A549 (cell line): Measurements from ENCODE around the gene EHD3. TPM values are rescaled to one million over a fixed set of nuclear protein-coding genes. Genes with fewer than 3 reads are reported as not detected.

Experiments
- ATAC-seq, 2 experiments: fragments of 200-7000 bp in 1 of 2; fragments of >200 bp in 1 of 2; cut with Nextera tagmentation in 1 of 2; cut with Tn5 transposase in 1 of 2; 3 replicates each; pipeline versions ENCODE4 v1.8.0 to v1.9.1; 2018 to 2020; ENCODE audit warnings: mild to moderate bottlenecking in 1 of 2, moderate library complexity in 1 of 2
- CTCF ChIA-PET: fragments of 300-600 bp; sonication (Branson Sonifier 250); formaldehyde crosslinking; extraction: SDS; loops from one replicate; lab custom pipeline; 2021; ENCODE audit warnings: antibody characterized with exemption, inconsistent platforms; lab: Yijun Ruan, JAX
- POLR2A ChIA-PET: fragments of 350-600 bp; formaldehyde crosslinking; extraction: SDS; loops from one replicate; lab custom pipeline; 2021; ENCODE audit warnings: antibody characterized with exemption, inconsistent platforms; lab: Yijun Ruan, JAX
- DNase-seq, 2 experiments: peaks; one replicate each; pipeline versions ENCODE4 v3.0.0 to v3.0.0-alpha.2; 2011 to 2016; ENCODE audit warnings: low read depth in 1 of 2, low spot score in 1 of 2
- FAIRE-seq: peaks from 2 replicates; lab custom pipeline; 2011; peaks lifted over from hg19 to GRCh38; lab: Jason Lieb, UNC
- H3K27ac ChIP-seq, 2 experiments: fragments of >200 bp; sonication (Bioruptor Twin); formaldehyde crosslinking; 3 replicates each; pipeline ENCODE4 v1.5.1; 2016 to 2017
- H3K4me1 ChIP-seq: fragments of >200 bp; sonication (Bioruptor Twin); formaldehyde crosslinking; 3 replicates; pipeline ENCODE4 v1.6.1; 2016
- H3K4me2 ChIP-seq: fragments of >200 bp; sonication (Bioruptor Twin); formaldehyde crosslinking; 3 replicates; pipeline ENCODE4 v1.6.1; 2016
- H3K4me3 ChIP-seq: fragments of >200 bp; sonication (Bioruptor Twin); formaldehyde crosslinking; 3 replicates; pipeline ENCODE4 v1.5.1; 2016
- H3K9me3 ChIP-seq: fragments of >200 bp; sonication (Bioruptor Twin); formaldehyde crosslinking; 3 replicates; pipeline ENCODE4 v1.6.1; 2016
- CBX2 ChIP-seq: fragments of 200-600 bp; sonication (generic); IDR thresholded peaks from 2 replicates; pipeline ENCODE4 v1.6.1; 2016; ENCODE audit warnings: low read depth, mild to moderate bottlenecking, borderline replicate concordance
- CEBPB ChIP-seq, 2 experiments: fragments of >200 bp in 1 of 2; sonication (Bioruptor Twin) in 1 of 2; formaldehyde crosslinking in 1 of 2; IDR thresholded peaks; 2 replicates each; pipeline ENCODE4 v1.6.1; 2012 to 2016
- CHD2 ChIP-seq: fragments of 150-350 bp; IDR thresholded peaks from 2 replicates; pipeline ENCODE4 v1.6.1; 2014; ENCODE audit warnings: low read length; ENCODE audit not compliant: partially characterized antibody
- ESRRA ChIP-seq: fragments of 150-350 bp; IDR thresholded peaks from 2 replicates; pipeline ENCODE4 v1.6.1; 2014; ENCODE audit warnings: mild to moderate bottlenecking, low read length, borderline replicate concordance
- FOSB ChIP-seq: fragments of 250-450 bp; sonication (Bioruptor Pico); IDR thresholded peaks from 2 replicates; pipeline ENCODE4 v1.5.0; 2020; ENCODE audit warnings: mild to moderate bottlenecking, moderate library complexity
- FOSL2 ChIP-seq, 2 experiments: fragments of 450-650 bp in 1 of 2; fragments of >200 bp in 1 of 2; sonication (Bioruptor Twin) in 1 of 2; formaldehyde crosslinking; IDR thresholded peaks; 2 replicates each; pipeline versions ENCODE4 v1.5.0 to v1.6.1; 2016 to 2020; ENCODE audit warnings: mild to moderate bottlenecking in 1 of 2, moderate library complexity in 1 of 2
- FOXS1 ChIP-seq: fragments of 250-450 bp; sonication (Bioruptor Pico); IDR thresholded peaks from 2 replicates; pipeline ENCODE4 v1.5.0; 2020; ENCODE audit warnings: mild to moderate bottlenecking, moderate library complexity
- GATA3 ChIP-seq: IDR thresholded peaks from 2 replicates; pipeline ENCODE4 v1.6.1; 2012; ENCODE audit warnings: borderline replicate concordance
- HDAC2 ChIP-seq: fragments of 200-600 bp; sonication (generic); IDR thresholded peaks from 2 replicates; pipeline ENCODE4 v1.6.1; 2016
- HEYL ChIP-seq: fragments of 250-450 bp; sonication (Bioruptor Pico); IDR thresholded peaks from 2 replicates; pipeline ENCODE4 v1.8.0; 2021; ENCODE audit warnings: mild to moderate bottlenecking, moderate library complexity
- HOXA7 ChIP-seq: fragments of 250-450 bp; sonication (Bioruptor Pico); IDR thresholded peaks from 2 replicates; pipeline ENCODE4 v1.5.0; 2020; ENCODE audit warnings: mild to moderate bottlenecking, moderate library complexity
- HOXB13 ChIP-seq: fragments of 250-450 bp; sonication (Bioruptor Pico); IDR thresholded peaks from 2 replicates; pipeline ENCODE4 v1.5.0; 2020; ENCODE audit warnings: low read depth, mild to moderate bottlenecking, moderate library complexity
- JUNB ChIP-seq: fragments of >200 bp; sonication (Bioruptor Twin); formaldehyde crosslinking; IDR thresholded peaks from 2 replicates; pipeline ENCODE4 v1.6.1; 2016
- NPAS2 ChIP-seq: fragments of 250-450 bp; sonication (Bioruptor Pico); IDR thresholded peaks from 2 replicates; pipeline ENCODE4 v1.8.0; 2022; ENCODE audit warnings: mild to moderate bottlenecking, moderate library complexity, borderline replicate concordance
- NR3C1 ChIP-seq: fragments of >200 bp; sonication (Bioruptor Twin); formaldehyde crosslinking; IDR thresholded peaks from 3 replicates; pipeline ENCODE4 v1.6.1; 2017
- PHF8 ChIP-seq: fragments of 200-600 bp; sonication (generic); IDR thresholded peaks from 2 replicates; pipeline ENCODE4 v1.6.1; 2016; ENCODE audit warnings: low read depth, mild to moderate bottlenecking, antibody characterized with exemption, moderate library complexity, borderline replicate concordance
- POLR2A ChIP-seq: IDR thresholded peaks from 2 replicates; pipeline ENCODE4 v1.6.1; 2012; ENCODE audit warnings: mild to moderate bottlenecking, low read length
- RAD21 ChIP-seq, 2 experiments: fragments of >200 bp in 1 of 2; sonication (Bioruptor Twin) in 1 of 2; formaldehyde crosslinking in 1 of 2; IDR thresholded peaks in 1 of 2; conservative IDR thresholded peaks in 1 of 2; 2 replicates in 1 of 2; 3 replicates in 1 of 2; pipeline ENCODE4 v1.6.1; 2012 to 2018; ENCODE audit warnings: inconsistent platforms in 1 of 2
- RCOR1 ChIP-seq: fragments of 150-350 bp; IDR thresholded peaks from 2 replicates; pipeline ENCODE4 v1.6.1; 2014; ENCODE audit warnings: antibody characterized with exemption, low read length, low read depth
- RFX5 ChIP-seq: fragments of 450-650 bp; IDR thresholded peaks from 2 replicates; pipeline ENCODE4 v1.7.1; 2014; ENCODE audit warnings: antibody characterized with exemption, mild to moderate bottlenecking, moderate library complexity
- SMC3 ChIP-seq: fragments of >200 bp; sonication (Bioruptor Twin); formaldehyde crosslinking; IDR thresholded peaks from 3 replicates; pipeline ENCODE4 v1.6.1; 2018; ENCODE audit warnings: inconsistent platforms
- TFCP2L1 ChIP-seq: fragments of 250-450 bp; sonication (Bioruptor Pico); IDR thresholded peaks from 2 replicates; pipeline ENCODE4 v1.5.0; 2021; ENCODE audit warnings: mild to moderate bottlenecking
- TP53 ChIP-seq: fragments of 250-450 bp; sonication (Bioruptor Pico); IDR thresholded peaks from 2 replicates; pipeline ENCODE4 v1.5.0; 2021; ENCODE audit warnings: mild to moderate bottlenecking, moderate library complexity
- ZC3H11A ChIP-seq: fragments of 450-650 bp; IDR thresholded peaks from 2 replicates; pipeline ENCODE4 v1.6.1; 2014; ENCODE audit warnings: antibody characterized with exemption, mild to moderate bottlenecking
- ZSCAN20 ChIP-seq: fragments of 250-450 bp; sonication (Bioruptor Pico); IDR thresholded peaks from 2 replicates; pipeline ENCODE4 v1.8.0; 2022; ENCODE audit warnings: mild to moderate bottlenecking, moderate library complexity
- WGBS: methylation state at CpG from one replicate; pipeline ENCODE4 v1.1.6; 2017; ENCODE audit errors: missing lambda C conversion rate; 5-methylcytosine and 5-hydroxymethylcytosine counted together
- polyA plus RNA-seq, 4 experiments: library from polyadenylated mRNA; depleted of rRNA in 3 of 4; stranded (reverse); fragments of >200 nt; fragmentation: RNase III in 1 of 4; extraction: RNeasy Plus Mini Kit Qiagen cat#74134 plus additional on column Dnase treatment in 1 of 4; gene quantifications; 2 replicates in 3 of 4; 3 replicates in 1 of 4; pipeline ENCODE4 v1.2.3, GENCODE V29; 2011 to 2017
- TF ChIP-seq, protein P1 (sequence below): fragments of 450-650 bp; IDR thresholded peaks from 2 replicates; pipeline ENCODE4 v1.6.1; 2014; ENCODE audit warnings: antibody characterized with exemption
- TF ChIP-seq, protein P2 (sequence below): fragments of >200 bp; sonication (Bioruptor Twin); formaldehyde crosslinking; IDR thresholded peaks from 3 replicates; pipeline ENCODE4 v1.6.1; 2016
- TF ChIP-seq, protein P3 (sequence below): fragments of >200 bp; sonication (Bioruptor Twin); formaldehyde crosslinking; IDR thresholded peaks from 2 replicates; pipeline ENCODE4 v1.6.1; 2016

EHD3 gene
- polyA plus RNA-seq, 2 of the 4 experiments (the other 2 are of a cell fraction): 8.7 to 10.6 TPM

- no peak overlapping the region for H3K4me2 ChIP-seq
- H3K27ac ChIP-seq: no peak overlapping the region
- no peaks in the 10 kb centered on the region for H3K9me3 ChIP-seq
- FAIRE-seq: no peak
- no peak overlapping the region for H3K4me3 ChIP-seq
- TF ChIP-seq, protein P1, sequence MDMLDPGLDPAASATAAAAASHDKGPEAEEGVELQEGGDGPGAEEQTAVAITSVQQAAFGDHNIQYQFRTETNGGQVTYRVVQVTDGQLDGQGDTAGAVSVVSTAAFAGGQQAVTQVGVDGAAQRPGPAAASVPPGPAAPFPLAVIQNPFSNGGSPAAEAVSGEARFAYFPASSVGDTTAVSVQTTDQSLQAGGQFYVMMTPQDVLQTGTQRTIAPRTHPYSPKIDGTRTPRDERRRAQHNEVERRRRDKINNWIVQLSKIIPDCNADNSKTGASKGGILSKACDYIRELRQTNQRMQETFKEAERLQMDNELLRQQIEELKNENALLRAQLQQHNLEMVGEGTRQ: no peak
- TF ChIP-seq HOXA7 (no peak), JUNB (no peak), SMC3 (no peak), NPAS2 (CRISPR knock-in tag) (no peak), HOXB13 (CRISPR knock-in tag) (no peak), CEBPB (IDR thresholded peaks at IDR 0.05) (no peak), PHF8 (no peak), HEYL (CRISPR knock-in tag) (no peak), CHD2 (no peak), ESRRA (no peak), FOSB (CRISPR knock-in tag) (no peak), HDAC2 (no peak), ZSCAN20 (CRISPR knock-in tag) (no peak), FOXS1 (CRISPR knock-in tag) (no peak), TP53 (no peak), TFCP2L1 (CRISPR knock-in tag) (no peak), RCOR1 (no peak)
- TF ChIP-seq, protein P2, sequence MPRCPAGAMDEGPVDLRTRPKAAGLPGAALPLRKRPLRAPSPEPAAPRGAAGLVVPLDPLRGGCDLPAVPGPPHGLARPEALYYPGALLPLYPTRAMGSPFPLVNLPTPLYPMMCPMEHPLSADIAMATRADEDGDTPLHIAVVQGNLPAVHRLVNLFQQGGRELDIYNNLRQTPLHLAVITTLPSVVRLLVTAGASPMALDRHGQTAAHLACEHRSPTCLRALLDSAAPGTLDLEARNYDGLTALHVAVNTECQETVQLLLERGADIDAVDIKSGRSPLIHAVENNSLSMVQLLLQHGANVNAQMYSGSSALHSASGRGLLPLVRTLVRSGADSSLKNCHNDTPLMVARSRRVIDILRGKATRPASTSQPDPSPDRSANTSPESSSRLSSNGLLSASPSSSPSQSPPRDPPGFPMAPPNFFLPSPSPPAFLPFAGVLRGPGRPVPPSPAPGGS: no peak
- TF ChIP-seq, all 56 proteins: peak for 0
- ChIA-PET CTCF (interaction anchor here (1.4 kb wide), 1 partner anchor 26 kb away, joined by 3 read pairs; no protein-coding TSS in a partner anchor), POLR2A (no interaction called here)
- ATAC-seq (peak in 1 of 2 experiments; percentile 49; a peak in 2 of 6 replicates), DNase-seq (no peak)
- 95% methylated on average over 2 of the region's 2 CpGs for WGBS
- H3K4me1 ChIP-seq: no peaks in the 10 kb centered on the region
These were observed 34.4 kb downstream of the EHD3 start for GRCh38 chr2:31268344-31268743.

DNA sequence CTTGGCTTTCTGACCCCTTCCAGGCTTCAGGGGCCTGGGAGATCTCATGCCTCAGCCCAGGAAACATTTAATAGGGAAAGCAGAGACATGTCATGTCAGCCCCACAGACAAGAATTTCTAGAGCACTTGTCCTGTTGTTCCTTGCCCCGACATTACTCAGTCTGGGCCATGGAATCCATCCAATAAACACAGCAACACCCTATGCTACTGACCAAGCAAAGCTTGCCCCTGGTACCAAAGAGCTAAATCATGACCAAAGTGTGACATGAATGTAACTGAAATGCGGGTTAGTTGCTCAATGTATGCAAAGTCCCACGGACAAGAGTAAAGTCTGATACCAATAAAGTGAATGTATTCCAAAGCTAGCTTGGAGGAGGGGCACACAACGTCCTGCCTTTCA lies 35.1 kb downstream of the EHD3 start:
- Histone ChIP-seq H3K9me3 (no peaks in the 10 kb centered on the region), H3K4me3 (no peak overlapping the region), H3K4me2 (no peak overlapping the region), H3K4me1 (no peaks in the 10 kb centered on the region), H3K27ac (no peak overlapping the region)
- POLR2A ChIA-PET: interaction anchor here (0.6 kb wide), 1 partner anchor 615 kb away, joined by 3 read pairs; no protein-coding TSS in a partner anchor
- 56% methylated on average over 4 of the region's 4 CpGs for WGBS
- no peak for FAIRE-seq
- CTCF ChIA-PET: interaction anchor here (0.9 to 1.6 kb wide), 4 partner anchors 8 to 64 kb away, joined by 3 to 5 read pairs (median 3); no protein-coding TSS in a partner anchor
- DNase-seq: no peak
- TF ChIP-seq, protein P3, sequence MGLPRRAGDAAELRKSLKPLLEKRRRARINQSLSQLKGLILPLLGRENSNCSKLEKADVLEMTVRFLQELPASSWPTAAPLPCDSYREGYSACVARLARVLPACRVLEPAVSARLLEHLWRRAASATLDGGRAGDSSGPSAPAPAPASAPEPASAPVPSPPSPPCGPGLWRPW: no peak
- TF ChIP-seq FOSL2 (IDR thresholded peaks at IDR 0.05) (no peak), FOSL2 (CRISPR knock-in tag; IDR thresholded peaks at IDR 0.05) (no peak), RAD21 (conservative IDR thresholded peaks at IDR 0.05 in 1 of 2, IDR thresholded peaks at IDR 0.05 in 1 of 2) (no peak), GATA3 (no peak), POLR2A (no peak), NR3C1 (no peak), ZC3H11A (no peak), CBX2 (no peak), RFX5 (no peak)
- no peak for ATAC-seq
